C4-2B (cell line): Measurements from ENCODE around the gene TXNDC11.

Source experiments
- ZFX ChIP-seq: fragments of 450-650 bp; IDR thresholded peaks from 2 replicates; pipeline ENCODE4 v1.6.1; 2017
- TF ChIP-seq, protein P1 (sequence below): fragments of 450-650 bp; conservative IDR thresholded peaks from 2 replicates; pipeline ENCODE4 v1.5.1; 2017; ENCODE audit warnings: mild to moderate bottlenecking

DNA sequence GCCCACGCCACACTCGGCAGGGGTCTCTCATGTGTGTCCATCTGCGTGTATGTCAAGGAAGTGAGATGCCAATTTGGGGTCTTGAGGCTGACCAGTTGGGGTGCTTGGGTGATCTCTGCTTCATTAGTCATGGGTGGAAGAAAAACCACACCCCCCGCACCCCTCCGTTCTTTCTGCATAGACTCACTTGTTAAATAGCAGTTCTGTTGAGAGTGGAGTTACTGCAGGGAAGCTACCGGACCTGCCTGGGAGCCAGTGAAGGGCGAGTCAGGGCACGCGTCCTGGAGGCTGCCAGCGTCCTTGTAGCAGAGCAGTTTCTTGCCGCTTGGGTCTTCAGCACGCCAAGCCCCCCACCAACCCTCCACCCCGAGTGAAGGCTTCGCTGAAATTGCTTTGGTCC is 65.9 kb downstream of the TXNDC11 start:
- TF ChIP-seq, protein P1, sequence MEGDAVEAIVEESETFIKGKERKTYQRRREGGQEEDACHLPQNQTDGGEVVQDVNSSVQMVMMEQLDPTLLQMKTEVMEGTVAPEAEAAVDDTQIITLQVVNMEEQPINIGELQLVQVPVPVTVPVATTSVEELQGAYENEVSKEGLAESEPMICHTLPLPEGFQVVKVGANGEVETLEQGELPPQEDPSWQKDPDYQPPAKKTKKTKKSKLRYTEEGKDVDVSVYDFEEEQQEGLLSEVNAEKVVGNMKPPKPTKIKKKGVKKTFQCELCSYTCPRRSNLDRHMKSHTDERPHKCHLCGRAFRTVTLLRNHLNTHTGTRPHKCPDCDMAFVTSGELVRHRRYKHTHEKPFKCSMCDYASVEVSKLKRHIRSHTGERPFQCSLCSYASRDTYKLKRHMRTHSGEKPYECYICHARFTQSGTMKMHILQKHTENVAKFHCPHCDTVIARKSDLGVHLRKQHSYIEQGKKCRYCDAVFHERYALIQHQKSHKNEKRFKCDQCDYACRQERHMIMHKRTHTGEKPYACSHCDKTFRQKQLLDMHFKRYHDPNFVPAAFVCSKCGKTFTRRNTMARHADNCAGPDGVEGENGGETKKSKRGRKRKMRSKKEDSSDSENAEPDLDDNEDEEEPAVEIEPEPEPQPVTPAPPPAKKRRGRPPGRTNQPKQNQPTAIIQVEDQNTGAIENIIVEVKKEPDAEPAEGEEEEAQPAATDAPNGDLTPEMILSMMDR, result no peak
- no peak for TF ChIP-seq ZFX
